HG02610 (cell line): ENCODE data around the gene TCOF1.
A peak's percentile ranks its signal among the peaks of the same experiment; 100 is the strongest.

Source experiments
- ATAC-seq: cut with Tn5 transposase; IDR thresholded peaks from one replicate; pipeline ENCODE4 v1.9.1; 2021; ENCODE audit warnings: mild to moderate bottlenecking, moderate library complexity; ENCODE audit not compliant: unreplicated experiment

The TCOF1 gene

DNA sequence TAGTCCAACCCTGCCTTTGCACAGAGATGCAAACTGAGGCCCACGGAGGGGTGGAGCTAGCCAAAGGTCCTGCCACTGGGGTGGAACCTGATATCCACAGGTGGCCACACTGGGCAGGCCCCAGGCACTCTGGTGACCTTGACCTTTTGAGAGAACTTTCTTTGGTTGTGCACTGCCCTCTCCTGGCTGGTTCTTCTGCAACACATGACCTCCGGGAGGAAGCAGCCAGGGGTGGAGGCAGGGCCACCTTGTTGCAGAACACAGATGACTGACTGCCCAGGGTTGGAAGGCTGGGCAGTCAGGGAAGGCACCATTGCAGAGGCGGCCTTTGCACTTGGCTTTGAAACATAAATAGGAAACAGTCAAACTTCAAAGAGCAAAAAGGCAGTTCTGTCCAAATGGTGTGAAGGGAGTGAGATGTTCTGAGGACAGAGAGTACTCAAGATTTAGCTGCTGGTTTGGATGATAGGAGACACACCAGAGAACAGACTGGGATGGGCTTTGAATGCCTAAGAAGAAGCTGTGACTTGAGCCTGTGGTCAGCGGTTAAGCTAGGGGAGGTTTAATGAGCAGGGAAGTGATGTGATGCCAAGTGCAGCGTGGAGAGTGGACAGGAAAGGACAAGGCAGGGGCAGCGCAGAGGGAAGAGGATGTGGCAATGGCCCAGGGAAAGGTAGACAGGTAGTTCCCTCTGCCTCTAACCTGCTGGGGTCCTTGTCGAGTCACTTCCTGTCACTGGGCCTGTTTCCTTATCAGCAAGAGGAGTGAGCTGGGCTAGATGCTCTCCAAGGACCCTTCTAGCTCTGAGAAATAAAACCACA lies 6.8 kb upstream of the TCOF1 start:
- ATAC-seq, result peak; percentile 86

DNA sequence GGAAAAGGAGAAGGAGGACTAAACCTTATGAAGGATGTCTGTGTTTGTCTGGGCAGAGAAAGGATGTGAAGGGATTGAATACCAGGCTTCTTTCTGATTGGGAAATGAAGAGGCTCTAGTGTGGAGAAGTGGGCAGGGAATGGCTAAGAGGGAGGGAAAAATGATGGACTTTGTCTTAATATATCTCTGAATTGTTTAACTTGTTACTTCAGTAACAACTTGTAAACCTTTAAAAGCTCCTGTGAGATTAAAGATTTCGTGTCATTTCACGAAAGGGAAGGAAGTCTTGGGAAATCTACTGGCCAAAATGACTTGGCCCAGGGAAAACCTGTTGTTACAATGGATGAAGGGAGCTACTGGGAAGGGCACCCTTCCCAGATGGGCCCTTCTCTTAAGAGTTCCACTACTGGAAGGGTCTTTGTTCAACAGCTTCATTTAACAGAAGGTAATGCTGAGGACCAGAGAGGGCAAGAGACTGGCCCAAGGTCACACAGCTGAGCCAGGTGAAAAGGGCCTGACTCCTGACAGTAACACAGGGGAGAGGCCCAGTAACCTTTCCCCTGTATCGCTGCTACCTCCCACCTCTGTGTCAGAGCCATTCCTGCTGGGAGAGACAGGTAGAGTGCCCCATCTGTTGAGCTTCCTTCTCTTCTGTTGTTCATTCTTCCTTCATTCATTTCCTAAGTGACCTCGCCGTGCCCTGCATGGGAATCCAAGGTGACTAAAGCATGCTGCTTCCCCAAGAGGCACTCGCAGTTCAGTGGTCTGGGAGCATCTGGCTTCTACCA lies 5.1 kb upstream of the TCOF1 start:
- no peak for ATAC-seq

DNA sequence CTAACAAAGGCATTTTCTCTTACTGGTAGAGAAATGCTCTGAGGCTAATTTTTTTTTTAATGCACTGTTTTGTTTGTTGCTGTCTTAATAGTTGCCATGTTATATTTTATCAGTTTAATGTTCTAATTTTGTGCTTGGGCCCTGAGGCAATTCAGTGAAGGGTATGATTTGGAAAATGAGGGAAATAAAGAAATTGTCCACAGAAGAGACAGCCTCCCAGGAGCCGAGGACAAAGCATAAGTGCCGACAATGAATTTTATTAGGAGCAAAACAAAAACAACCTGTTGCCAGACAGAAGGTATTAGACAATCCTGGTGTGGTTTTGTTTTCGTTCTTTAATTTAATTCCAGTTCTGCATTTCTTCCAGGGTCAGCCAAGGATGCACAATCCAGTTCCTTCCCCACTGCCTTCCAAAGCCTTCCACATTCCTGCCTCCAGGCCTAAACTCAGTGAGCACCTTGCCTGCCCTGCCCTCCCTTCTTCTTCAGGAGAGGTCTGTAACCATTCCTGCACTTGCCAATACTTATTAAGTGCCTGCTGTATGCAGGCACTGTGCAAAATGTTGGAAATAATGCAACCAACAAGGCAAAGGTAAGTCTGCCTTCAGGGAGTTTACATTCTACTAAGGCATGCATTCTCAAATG lies 4.3 kb upstream of the TCOF1 start:
- no peak for ATAC-seq

DNA sequence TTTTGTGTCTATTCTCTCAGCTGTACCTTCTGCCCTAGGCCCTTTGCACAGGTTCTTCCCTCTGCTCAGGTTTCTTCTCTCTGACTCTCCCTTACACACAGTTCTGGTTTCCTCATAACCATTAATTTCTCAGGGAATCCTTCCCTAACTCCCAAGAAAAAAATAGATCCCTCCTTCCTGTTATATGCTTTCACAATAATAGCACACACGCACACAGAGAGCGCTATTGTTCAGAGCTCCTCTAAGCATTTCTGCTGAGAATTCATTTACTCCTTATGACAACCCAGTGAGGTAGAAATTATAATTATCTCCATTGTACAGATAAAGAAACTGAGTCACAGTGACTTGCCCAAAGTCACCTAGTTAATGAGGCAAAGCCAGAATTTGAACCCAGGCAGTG lies 1.7 kb upstream of the TCOF1 start:
- ATAC-seq, result no peak

DNA sequence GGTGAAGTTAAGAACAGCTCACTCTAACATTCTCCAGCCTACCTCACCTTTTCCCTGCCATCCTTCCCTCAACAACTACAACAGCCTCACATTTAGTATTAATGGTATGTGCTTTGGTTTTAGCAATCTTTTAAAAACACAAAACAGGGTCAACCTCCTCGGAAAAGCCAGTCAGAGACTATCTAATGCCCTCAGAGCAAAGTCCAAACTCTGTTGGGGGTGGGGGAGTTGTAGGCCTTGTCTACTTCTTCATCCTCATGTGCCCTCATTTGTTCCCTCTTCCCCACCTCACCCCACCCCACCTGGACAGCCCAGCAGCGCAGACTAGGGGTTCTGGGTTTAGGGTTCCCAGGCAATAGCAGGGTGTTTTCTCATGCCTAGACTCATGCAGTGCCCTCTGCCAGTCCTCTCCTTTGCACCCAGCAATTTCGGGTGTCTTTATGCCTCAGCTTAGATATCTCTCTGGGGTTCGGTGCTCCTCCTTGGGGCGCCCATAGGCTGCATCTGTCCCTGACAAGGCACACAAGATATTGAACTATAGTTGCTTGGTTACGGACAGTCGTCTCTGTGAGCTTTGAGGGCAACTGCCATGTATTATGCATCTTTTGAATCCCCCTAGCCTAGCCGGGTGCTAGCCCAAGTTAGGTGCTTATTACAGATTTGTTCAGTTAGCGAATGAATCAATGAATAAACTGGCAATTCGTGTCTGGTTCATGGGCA lies 762 bp upstream of the TCOF1 start:
- no peak for ATAC-seq

DNA sequence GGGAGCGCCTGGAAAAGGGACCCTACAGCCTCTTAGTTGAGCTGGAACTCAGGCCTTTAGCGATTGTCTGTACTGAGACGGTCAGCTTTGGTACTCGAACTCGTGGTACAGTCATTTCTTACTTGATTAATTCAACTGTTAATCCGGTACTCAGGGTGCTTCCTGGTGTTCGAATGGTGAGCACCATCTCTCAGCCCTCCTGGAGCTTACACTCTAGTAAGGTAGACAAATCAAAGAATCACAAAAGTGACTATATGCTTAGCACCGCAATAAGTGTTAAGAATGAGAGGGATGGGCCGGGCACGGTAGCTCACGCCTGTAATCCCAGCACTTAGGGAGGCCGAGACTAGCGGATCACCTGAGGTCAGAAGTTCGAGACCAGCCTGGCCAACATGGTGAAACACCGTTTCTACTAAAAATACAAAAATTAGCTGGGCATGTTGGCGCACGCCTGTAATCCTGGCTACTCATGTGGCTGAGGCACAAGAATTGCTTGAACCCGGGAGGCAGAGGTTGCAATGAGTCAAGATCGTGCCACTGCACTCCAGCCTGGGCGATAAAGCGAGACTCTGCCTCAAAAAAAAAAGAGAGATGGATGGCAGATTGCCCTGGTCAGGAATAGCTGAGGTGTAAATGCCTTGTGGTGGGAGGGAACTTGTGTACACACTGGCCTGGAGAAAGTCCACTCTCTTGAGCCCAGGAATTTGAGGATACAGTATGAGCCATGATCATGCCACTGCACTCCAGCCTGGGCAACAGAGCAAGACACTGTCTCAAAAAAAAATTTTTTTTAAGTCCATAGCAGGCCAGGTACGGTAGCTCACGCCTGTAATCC lies 981 bp downstream of the TCOF1 start:
- no peak for ATAC-seq

DNA sequence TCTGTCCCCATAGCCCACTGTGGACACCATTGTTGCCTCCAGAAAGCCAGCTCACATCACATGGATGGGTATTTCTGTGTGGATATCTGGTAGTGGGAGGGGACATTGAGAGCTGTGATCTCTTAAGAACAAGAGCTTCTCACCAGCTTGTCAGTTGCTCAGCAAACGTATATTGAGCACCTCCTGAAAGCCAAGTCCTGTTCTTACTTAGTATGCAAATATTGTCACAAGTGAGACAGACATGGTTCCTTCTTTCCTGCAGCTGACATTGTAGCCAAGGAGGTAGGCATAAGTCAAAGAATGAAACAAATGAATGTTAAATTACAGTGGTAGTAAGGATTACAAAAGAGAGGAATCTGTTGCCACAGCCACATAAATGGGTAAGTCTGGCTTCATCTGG lies 3.8 kb downstream of the TCOF1 start:
- peak; percentile 37 for ATAC-seq

DNA sequence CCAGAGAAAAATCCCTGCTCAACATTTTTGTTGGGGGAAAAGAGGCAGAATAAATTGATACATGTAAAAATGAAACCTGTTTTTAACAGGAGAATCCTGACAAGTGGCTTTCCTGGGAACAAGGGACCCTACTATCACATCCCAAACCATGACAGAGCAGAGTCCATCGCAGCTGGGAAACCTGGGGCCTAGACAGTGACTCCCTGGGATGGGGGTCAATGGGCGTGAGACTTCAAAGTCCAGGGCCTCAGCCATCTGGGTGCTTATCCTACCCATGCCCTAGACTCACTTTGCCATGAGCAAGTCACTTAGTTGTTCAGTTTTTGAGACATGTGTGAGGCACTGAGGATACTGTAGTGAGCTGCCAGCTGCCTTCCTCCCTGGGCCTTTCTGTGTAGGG lies 5.7 kb downstream of the TCOF1 start:
- no peak for ATAC-seq

DNA sequence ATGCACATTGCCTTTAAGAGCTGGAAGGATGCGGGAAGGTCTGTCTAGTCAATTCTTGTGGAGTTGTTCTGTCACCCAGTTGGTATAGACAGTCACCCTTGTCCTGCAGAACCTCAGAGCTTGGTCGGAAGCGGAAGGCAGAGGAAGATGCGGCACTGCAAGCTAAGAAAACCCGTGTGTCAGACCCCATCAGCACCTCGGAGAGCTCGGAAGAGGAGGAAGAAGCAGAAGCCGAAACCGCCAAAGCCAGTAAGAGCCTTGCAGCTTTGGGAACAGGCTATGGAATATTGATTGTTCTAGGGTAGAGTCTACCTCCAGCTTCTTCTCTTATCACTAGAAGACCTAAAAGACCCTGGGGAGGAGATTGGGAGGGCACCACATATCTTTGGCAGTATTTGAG lies 6.5 kb downstream of the TCOF1 start:
- no peak for ATAC-seq

DNA sequence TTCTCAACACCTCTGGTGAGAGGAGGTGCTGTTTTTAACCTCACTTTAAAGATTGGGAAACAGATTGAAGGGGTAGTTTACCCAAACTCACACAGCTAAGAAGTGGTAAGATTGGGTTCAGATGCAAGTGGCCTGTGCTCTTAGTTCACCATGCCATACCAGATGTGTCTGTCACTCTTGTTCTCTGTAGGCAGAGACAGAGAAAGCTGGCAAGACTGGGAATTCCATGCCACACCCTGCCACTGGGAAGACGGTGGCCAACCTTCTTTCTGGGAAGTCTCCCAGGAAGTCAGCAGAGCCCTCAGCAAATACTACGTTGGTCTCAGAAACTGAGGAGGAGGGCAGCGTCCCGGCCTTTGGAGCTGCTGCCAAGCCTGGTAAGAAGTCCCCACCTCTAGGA lies 11.0 kb downstream of the TCOF1 start:
- ATAC-seq, result no peak

DNA sequence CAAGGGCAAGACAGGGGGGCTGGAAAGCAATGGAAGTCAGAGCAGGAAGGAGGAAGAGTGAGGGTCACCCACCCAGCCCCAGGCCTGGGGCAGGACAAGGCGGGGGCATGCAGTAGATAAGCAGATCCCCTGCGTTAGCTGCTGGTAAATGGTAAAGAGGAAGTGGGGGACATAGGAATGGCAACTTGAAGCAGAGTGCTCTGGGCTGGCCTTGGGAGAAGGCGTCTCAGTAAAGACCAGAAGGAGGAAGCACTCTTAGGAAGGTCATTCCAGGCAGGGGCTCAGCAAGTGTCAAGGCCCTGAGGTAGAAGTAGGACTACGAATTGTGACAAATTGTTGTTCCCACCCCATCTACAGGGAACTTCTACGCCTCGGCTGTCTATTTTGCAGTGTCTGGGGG lies 15.1 kb downstream of the TCOF1 start:
- no peak for ATAC-seq

DNA sequence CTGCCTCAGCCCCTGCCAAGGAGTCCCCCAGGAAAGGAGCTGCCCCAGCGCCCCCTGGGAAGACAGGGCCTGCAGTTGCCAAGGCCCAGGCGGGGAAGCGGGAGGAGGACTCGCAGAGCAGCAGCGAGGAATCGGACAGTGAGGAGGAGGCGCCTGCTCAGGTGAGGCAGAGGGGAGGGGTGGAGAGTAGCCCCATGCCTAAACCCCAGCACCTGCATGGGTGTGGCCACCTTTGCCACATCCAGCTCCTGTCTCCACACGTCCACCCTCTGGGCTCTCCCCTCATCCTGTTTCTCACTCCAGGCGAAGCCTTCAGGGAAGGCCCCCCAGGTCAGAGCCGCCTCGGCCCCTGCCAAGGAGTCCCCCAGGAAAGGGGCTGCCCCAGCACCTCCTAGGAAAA lies 17.2 kb downstream of the TCOF1 start:
- no peak for ATAC-seq

DNA sequence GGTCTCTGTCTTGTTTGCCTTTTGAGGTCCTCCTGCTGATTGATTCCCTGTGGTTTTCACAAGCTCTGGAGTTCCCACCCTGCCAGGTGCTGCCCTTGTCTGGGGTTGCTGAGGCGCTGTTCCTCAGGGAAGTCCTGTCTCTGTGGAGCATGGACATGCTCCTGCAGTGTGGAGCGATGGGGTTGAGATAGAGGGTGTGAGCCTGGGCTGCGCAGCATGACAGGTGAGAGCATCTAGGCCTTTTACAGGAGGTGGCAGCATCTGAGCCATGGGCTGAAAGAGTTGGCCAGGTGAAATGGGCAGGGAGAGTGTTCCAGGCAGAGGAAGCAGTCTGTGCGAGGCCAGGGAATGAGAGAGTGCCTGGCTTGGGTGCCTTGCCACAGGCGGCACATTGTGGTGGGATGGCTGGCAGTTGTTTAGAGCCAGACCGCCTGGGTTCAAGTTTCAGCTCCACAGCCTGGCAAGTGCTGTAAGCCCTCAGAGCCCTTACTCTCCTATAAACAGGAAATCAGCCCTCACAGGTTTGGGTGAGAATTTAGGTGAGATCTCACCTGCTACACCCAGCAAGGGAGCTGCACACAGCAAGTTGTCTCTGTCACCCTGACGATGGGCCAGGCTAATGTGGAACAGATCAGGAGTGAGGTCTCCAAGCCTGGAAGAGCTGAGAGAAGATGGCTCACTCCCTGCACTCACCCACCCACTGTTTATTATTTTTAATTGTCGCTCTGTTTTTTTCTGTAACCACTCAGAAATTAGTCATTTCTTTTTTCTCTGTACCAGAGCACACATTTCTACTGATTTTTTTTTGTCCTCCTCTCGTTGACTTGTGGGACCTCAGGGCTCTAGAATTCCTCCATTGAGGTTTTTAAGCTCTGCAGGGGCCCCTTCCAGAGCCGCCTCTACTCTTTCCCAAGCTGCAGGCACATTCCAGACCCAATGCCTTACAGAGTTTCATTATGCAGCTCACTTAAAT lies 19.6 kb downstream of the TCOF1 start:
- no peak for ATAC-seq

DNA sequence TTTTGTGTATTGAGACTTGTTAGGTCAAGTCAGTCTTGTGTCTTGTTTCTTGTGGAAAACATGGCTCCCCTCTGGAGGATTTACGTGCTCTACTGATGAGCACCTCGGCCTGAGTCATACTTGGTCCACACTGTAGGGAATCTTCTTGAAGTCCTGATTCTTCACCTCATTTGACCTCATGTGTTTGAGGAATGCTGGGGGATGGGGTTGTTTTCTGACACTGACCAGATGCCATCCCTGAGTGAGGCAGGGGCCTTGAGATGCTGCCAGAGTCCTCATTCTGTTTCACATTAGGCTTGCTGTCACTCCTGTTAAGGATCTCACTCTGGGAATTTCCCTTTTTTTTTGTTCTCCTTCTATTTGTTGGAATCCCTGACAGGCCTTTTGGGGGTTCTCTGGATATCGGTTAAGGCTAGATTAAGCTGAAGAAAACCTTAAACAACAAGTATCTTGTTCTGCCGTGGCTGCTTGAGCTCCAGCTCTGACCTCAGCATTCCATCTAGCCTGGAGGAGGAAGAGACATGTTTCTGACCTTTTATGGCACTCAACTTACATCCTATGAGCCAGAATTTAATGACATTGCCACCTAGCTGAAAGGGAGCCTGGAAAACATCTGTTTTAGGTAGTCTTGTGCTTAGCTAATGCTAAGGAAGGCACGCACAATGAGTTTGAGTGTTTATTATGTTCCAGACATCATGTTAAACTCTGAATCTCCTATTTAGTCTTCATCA lies 20.6 kb downstream of the TCOF1 start:
- no peak for ATAC-seq

DNA sequence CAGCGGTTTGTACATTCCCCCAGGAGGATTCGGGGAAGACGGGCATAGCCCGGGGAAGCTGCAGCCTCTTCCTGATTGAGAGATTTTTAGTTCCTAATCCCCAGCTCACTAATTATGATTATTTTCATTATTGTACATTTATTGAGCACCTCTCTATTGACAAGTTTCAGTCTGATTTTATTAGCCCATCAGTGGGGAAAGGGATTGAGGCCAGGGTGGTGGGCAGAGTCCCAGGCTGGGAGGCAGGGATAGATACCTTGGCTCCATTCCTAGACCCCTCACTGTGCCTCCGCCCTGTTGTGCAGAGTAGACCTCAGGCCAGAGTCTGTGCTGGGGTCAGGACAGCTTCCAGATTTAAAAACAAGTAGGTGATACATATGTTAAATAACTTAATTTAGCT lies 27.2 kb downstream of the TCOF1 start:
- no peak for ATAC-seq

DNA sequence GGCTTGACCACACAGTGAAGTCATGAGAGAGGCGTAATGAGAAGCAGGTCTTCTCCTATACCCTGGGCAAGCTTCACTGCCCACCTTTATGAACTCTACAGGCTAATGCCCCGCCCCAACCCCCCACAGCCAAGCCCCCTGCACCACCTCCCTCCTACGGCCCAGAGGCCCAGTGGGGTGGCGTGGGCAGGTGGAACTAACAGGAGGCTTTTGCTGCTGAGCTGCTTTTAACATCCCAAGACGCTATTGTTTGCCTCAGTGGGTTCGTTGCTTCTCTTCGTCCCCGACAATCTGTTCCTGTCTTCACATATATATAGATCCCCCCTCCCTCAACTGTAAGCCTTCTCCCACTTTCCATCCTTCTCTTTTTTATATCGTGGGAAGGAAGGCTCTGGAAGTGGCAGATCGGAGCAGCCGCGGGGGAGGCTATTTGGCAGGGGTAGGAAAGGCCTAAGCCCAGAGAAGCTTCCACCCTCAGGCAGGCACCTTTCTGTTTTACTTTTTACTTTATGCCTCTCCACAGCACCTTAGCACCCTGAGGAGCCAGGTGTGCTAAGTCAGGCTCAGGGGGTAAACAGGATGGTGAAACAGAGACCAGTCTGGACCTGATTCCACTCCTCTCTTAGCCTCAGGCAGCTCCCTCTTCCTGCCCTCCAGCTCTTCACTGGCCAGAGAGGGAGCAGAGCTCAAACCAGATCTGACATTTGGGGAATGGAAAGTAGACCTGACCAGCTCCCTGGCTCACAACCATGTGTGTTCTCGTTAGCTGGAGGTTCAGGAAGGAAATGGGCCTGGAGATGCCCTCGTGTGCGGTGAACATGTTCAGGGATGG lies 28.7 kb downstream of the TCOF1 start:
- no peak for ATAC-seq

DNA sequence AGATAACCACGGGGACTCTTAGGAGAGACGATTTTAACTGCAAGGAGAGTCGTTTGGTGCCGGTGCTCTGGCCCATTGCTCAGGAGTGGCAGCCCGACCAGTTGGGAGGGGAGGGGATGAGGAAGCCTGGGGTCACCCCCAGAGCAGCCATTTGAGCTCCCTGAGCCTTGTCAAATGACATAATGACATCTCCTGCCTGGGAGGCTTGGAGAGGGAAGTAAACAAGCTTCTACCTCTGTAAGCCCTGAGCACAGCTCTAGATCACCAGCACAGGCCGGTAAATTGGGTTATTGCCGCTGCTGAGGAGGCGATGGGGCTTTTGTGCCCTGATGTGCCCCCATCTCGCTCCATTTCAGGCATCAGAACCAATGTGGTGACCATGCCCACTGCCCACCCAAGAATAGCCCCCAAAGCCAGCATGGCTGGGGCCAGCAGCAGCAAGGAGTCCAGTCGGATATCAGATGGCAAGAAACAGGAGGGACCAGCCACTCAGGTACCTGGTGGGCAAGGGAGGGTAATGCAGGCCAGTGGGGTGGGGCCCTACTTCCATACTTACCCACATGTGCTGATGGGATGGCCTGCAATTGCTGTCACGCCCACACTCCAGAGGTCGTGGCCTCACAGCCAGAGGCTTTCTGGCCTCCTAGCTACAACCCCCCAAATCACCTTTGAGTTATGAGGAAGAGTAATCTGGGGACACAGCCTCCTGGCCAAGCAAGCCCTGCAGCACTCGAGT lies 32.2 kb downstream of the TCOF1 start:
- ATAC-seq, result no peak
